WERI-Rb-1 (cell line): ENCODE results near the gene CD8A.
A peak's percentile ranks its signal among the peaks of the same experiment; 100 is the strongest.

Experiments used
- DNase-seq: peaks from one replicate; pipeline ENCODE4 v3.0.0-alpha.2; 2020
- H3K27ac ChIP-seq: fragments of 250-450 bp; sonication (Bioruptor Pico); 2 replicates; pipeline ENCODE4 v1.5.1; 2020; ENCODE audit warnings: mild to moderate bottlenecking, moderate library complexity
- H3K27me3 ChIP-seq: fragments of 250-450 bp; sonication (Bioruptor Pico); 2 replicates; pipeline ENCODE4 v1.5.1; 2021; ENCODE audit warnings: mild to moderate bottlenecking, low read depth, moderate library complexity; ENCODE audit not compliant: insufficient read depth, severe bottlenecking
- H3K36me3 ChIP-seq: fragments of 250-450 bp; sonication (Bioruptor Pico); 2 replicates; pipeline ENCODE4 v1.5.1; 2020; ENCODE audit warnings: mild to moderate bottlenecking, moderate library complexity
- H3K4me3 ChIP-seq: 2 replicates; pipeline ENCODE4 v1.5.1; 2011; ENCODE audit warnings: low read depth, mild to moderate bottlenecking, control low read depth, low read length
- H3K9me3 ChIP-seq: fragments of 250-450 bp; sonication (Bioruptor Pico); 2 replicates; pipeline ENCODE4 v1.5.1; 2021; ENCODE audit warnings: mild to moderate bottlenecking, moderate library complexity; ENCODE audit not compliant: severe bottlenecking
- CTCF ChIP-seq: IDR thresholded peaks from 2 replicates; pipeline ENCODE4 v1.5.1; 2011; ENCODE audit warnings: low read depth, mild to moderate bottlenecking, control low read depth, inconsistent platforms, low read length

The CD8A gene

GRCh38 chr2:86815611-86816010, 24.9 kb upstream of the CD8A start:
- Histone ChIP-seq H3K36me3 (no peaks in the 10 kb centered on the region), H3K9me3 (no peaks in the 10 kb centered on the region), H3K4me3 (no peak overlapping the region), H3K27ac (no peak overlapping the region), H3K27me3 (no peaks in the 10 kb centered on the region)
- no peak for TF ChIP-seq CTCF
- no peak for DNase-seq

- H3K27me3 ChIP-seq, result peaks cover 2% of the 10 kb centered on the region
- H3K36me3 ChIP-seq, result no peaks in the 10 kb centered on the region
These were observed 18.9 kb upstream of the CD8A start for GRCh38 chr2:86809481-86810121.

GRCh38 chr2:86808315-86809161, 17.8 kb upstream of the CD8A start:
- peaks cover 5% of the 10 kb centered on the region for H3K27me3 ChIP-seq
- peak overlapping the region; percentile 66 for H3K4me3 ChIP-seq
- peak; percentile 92 for DNase-seq
- no peaks in the 10 kb centered on the region for H3K9me3 ChIP-seq
- no peak overlapping the region for H3K27ac ChIP-seq
- peak; percentile 90 for TF ChIP-seq CTCF
- no peaks in the 10 kb centered on the region for H3K36me3 ChIP-seq

More at GRCh38 chr2:86809481-86810121, 18.9 kb upstream of the CD8A start:
- Histone ChIP-seq H3K9me3 (no peaks in the 10 kb centered on the region), H3K27ac (no peak overlapping the region), H3K4me3 (no peak overlapping the region)
- DNase-seq, result no peak
- no peak for TF ChIP-seq CTCF

- peak; percentile 72 for DNase-seq
- no peaks in the 10 kb centered on the region for H3K36me3 ChIP-seq
- no peak for TF ChIP-seq CTCF
- no peaks in the 10 kb centered on the region for H3K9me3 ChIP-seq
- no peak overlapping the region for H3K27ac ChIP-seq
- H3K27me3 ChIP-seq, result peaks cover 5% of the 10 kb centered on the region
- peak overlapping the region; percentile 66 for H3K4me3 ChIP-seq
These were observed 17.0 kb upstream of the CD8A start for GRCh38 chr2:86807468-86808275.

GRCh38 chr2:86807133-86807467, 16.4 kb upstream of the CD8A start:
- Histone ChIP-seq H3K4me3 (peak overlapping the region; percentile 66), H3K27ac (no peak overlapping the region)
- TF ChIP-seq CTCF, result no peak

More at GRCh38 chr2:86807133-86807467, 16.4 kb upstream of the CD8A start:
- H3K36me3 ChIP-seq, result no peaks in the 10 kb centered on the region
- no peaks in the 10 kb centered on the region for H3K9me3 ChIP-seq
- peaks cover 5% of the 10 kb centered on the region for H3K27me3 ChIP-seq
- DNase-seq, result no peak
